Calu3 (cell line): Measurements from ENCODE around the gene IQCC. TPM values are rescaled to one million over a fixed set of nuclear protein-coding genes. Genes with fewer than 3 reads are reported as not detected.

ENCODE experiments used
- BruUV-seq: library from RNA; stranded (reverse); fragments of 400-500 nt; replicated peaks from 2 replicates; lab custom pipeline; 2021; lab: Mats Ljungman, UMichigan
- CTCF ChIA-PET: fragments of 300-600 bp; sonication (Branson Sonifier 250); formaldehyde crosslinking; loops from one replicate; lab custom pipeline; 2022; ENCODE audit warnings: antibody characterized with exemption; lab: Charles Lee
- DNase-seq: peaks from one replicate; pipeline ENCODE4 v3.0.0; 2022
- H3K27ac Mint-ChIP-seq: one replicate; pipeline ENCODE4 v1.8.0; 2022; ENCODE audit warnings: mixed read lengths; ENCODE audit not compliant: unreplicated experiment
- H3K27me3 Mint-ChIP-seq: one replicate; pipeline ENCODE4 v1.8.0; 2022; ENCODE audit warnings: mixed read lengths; ENCODE audit not compliant: unreplicated experiment
- H3K36me3 Mint-ChIP-seq: one replicate; pipeline ENCODE4 v1.8.0; 2022; ENCODE audit warnings: mild to moderate bottlenecking, moderate library complexity, mixed read lengths; ENCODE audit not compliant: insufficient read depth, unreplicated experiment
- H3K4me1 Mint-ChIP-seq: one replicate; pipeline ENCODE4 v1.8.0; 2022; ENCODE audit warnings: mild to moderate bottlenecking, low read depth, mixed read lengths; ENCODE audit not compliant: unreplicated experiment
- H3K4me3 Mint-ChIP-seq: one replicate; pipeline ENCODE4 v1.8.0; 2022; ENCODE audit warnings: mild to moderate bottlenecking, low read depth, moderate library complexity, mixed read lengths; ENCODE audit not compliant: unreplicated experiment
- H3K9me3 Mint-ChIP-seq: one replicate; pipeline ENCODE4 v1.8.0; 2022; ENCODE audit warnings: low read depth, mixed read lengths; ENCODE audit not compliant: unreplicated experiment
- intact Hi-C: fragments of 100-400 bp; cut with micrococcal nuclease; formaldehyde crosslinking; loops from one replicate; pipeline ENCODE4 v1.10.0; 2022; ENCODE audit not compliant: unreplicated experiment
- total RNA-seq: library from RNA; stranded (reverse); gene quantifications from 2 replicates; pipeline ENCODE4 v1.2.3, GENCODE V29; 2022
- TF ChIP-seq, protein P1 (sequence below): fragments of 200-600 bp; IDR thresholded peaks from one replicate; pipeline ENCODE4 v1.8.0; 2022; ENCODE audit warnings: antibody characterized with exemption; ENCODE audit not compliant: unreplicated experiment

The IQCC gene
- total RNA-seq, 1 experiment from 2014 or later, result 7.6 TPM

DNA sequence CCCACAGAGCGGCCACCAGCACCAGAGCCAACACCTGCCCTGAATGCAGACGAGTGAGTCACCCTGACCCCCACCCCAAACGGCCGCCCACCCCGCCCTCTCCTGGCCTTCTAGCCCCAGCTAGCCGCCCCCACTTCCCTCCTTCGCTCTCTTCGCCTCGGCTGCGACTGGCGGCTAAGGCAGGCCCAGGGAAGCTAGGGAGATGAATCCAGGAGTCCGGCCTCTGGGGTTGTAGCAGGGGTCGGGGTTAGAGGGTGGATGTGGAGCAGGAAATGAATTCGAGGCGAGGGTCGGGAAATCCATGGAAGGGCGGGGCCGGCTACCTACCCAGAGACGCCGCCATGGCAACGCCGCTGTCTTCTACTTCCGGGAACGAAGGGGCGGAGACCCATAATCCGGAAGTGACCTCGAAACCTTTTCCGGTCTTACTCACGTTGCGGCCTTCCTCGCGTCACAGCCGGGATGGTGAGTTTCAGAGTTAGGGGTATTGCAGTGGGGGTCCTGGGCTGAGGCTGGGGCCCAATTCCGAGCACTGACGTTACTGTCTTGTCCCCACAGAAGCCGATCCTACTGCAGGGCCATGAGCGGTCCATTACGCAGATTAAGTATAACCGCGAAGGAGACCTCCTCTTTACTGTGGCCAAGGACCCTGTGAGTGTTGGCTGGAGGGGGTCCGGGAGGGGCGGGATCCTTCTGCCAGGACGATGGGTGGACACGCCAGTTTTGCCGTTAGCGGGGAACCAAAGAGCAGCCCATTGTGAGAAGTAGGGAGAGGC is 16.7 kb downstream of the IQCC start, which contains the start of the genes EIF3I and TMEM234:
EIF3I (plus strand) TSS at position 428 of the 776 bp plus-strand sequence; CDS start at position 463, 35 bp downstream.
TMEM234 (minus strand) TSS at position 374 of the 776 bp plus-strand sequence; CDS start at position 343, 31 bp downstream.
- peak; percentile 90 for DNase-seq
- H3K9me3 Mint-ChIP-seq, result no peaks in the 10 kb centered on the region
- BruUV-seq, result no TSS peak
- H3K27me3 Mint-ChIP-seq, result no peaks in the 10 kb centered on the region
- H3K27ac Mint-ChIP-seq, result peak within 1 kb of the TSS; percentile 77
- peaks cover 24% of the 10 kb centered on the region for H3K4me1 Mint-ChIP-seq
- intact Hi-C loops, result no loop called here
- TF ChIP-seq, protein P1, sequence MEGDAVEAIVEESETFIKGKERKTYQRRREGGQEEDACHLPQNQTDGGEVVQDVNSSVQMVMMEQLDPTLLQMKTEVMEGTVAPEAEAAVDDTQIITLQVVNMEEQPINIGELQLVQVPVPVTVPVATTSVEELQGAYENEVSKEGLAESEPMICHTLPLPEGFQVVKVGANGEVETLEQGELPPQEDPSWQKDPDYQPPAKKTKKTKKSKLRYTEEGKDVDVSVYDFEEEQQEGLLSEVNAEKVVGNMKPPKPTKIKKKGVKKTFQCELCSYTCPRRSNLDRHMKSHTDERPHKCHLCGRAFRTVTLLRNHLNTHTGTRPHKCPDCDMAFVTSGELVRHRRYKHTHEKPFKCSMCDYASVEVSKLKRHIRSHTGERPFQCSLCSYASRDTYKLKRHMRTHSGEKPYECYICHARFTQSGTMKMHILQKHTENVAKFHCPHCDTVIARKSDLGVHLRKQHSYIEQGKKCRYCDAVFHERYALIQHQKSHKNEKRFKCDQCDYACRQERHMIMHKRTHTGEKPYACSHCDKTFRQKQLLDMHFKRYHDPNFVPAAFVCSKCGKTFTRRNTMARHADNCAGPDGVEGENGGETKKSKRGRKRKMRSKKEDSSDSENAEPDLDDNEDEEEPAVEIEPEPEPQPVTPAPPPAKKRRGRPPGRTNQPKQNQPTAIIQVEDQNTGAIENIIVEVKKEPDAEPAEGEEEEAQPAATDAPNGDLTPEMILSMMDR, result no peak
- H3K4me3 Mint-ChIP-seq, result peak within 1 kb of the TSS; percentile 85
- H3K36me3 Mint-ChIP-seq, result peaks cover 70% of the 10 kb centered on the region
- CTCF ChIA-PET, result no interaction called here

DNA sequence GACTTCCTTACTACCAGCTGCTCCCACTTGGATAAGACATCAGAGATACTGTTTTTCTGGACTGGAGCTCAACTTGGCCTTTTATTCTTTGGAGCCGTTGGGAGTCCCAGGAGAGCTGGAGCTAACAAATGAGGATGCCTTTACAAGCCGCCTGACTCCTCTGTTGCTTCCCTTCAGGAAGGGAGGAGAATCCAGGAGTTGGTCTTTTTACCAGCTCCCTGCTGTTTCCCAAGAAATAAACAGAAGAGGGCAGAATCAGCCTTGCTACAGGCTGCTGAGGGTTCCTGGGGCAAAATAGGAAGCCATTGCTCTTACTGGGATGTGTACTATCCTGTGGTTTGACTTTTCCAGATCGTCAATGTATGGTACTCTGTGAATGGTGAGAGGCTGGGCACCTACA is 18.2 kb downstream of the IQCC start:
- peaks cover 24% of the 10 kb centered on the region for H3K4me1 Mint-ChIP-seq
- H3K36me3 Mint-ChIP-seq, result peaks cover 71% of the 10 kb centered on the region
- TF ChIP-seq, protein P1, result no peak
- H3K4me3 Mint-ChIP-seq, result peak overlapping the region; percentile 85
- H3K27ac Mint-ChIP-seq, result no peak overlapping the region
- CTCF ChIA-PET, result interaction anchor here (1.0 to 1.2 kb wide), 3 partner anchors 68 to 98 kb away, joined by 3 to 4 read pairs (median 4); partner anchors contain the start of gene HDAC1
- DNase-seq, result no peak
- H3K27me3 Mint-ChIP-seq, result no peaks in the 10 kb centered on the region
- H3K9me3 Mint-ChIP-seq, result no peaks in the 10 kb centered on the region
- intact Hi-C loops, result no loop called here
- BruUV-seq, result no TSS peak

DNA sequence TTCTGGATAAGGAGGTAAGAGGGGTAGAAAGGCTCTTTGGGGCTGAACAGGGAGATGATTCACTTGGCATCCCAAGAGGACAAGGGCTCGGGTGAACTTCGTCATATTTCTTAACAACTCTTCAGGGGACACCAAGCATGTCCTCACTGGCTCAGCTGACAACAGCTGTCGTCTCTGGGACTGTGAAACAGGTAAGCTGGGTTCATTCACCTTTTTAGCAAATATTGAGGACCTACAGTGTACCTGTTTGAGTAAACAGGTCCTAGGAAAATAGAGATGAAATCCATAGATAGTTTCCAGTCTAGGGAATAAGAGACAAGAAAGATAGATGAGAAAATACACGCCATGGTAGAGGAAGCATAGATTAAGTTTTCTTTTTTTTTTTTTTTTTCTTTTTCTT is 18.8 kb downstream of the IQCC start:
- TF ChIP-seq, protein P1, result no peak
- intact Hi-C loops, result no loop called here

DNA sequence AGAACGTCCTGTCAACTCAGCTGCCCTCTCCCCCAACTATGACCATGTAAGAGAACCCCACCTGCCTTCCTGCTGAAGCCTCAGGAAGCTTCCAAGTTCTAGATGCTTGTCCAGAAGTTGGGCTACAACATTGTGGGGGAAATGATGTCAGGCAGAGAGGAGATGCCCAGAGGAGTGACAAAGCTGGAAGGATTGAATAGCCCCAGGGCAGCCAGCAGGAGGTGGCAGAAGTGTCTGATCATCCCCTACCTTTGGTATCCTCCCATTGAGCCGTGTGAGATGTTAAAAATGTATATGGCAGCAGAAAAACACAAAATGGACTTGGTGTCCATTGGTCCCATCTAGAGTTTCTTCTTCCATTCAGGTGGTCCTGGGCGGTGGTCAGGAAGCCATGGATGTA is 23.3 kb downstream of the IQCC start:
- H3K4me3 Mint-ChIP-seq, result no peak overlapping the region
- intact Hi-C loops, result no loop called here
- TF ChIP-seq, protein P1, result no peak
- no TSS peak for BruUV-seq
- peaks cover 5% of the 10 kb centered on the region for H3K4me1 Mint-ChIP-seq
- CTCF ChIA-PET, result interaction anchor here (0.6 kb wide), 1 partner anchor 78 kb away, joined by 3 read pairs; no protein-coding TSS in a partner anchor
- H3K27ac Mint-ChIP-seq, result no peak overlapping the region
- H3K27me3 Mint-ChIP-seq, result no peaks in the 10 kb centered on the region
- peaks cover 64% of the 10 kb centered on the region for H3K36me3 Mint-ChIP-seq
- no peak for DNase-seq
- H3K9me3 Mint-ChIP-seq, result no peaks in the 10 kb centered on the region

More for the DNA sequence above, 18.8 kb downstream of the IQCC start:
- DNase-seq, result no peak
- Mint-ChIP-seq H3K4me1 (peaks cover 24% of the 10 kb centered on the region), H3K27ac (no peak overlapping the region), H3K9me3 (no peaks in the 10 kb centered on the region), H3K4me3 (no peak overlapping the region), H3K36me3 (peaks cover 77% of the 10 kb centered on the region), H3K27me3 (no peaks in the 10 kb centered on the region)
- no TSS peak for BruUV-seq
- CTCF ChIA-PET, result interaction anchor here (1.0 kb wide), 2 partner anchors 92 to 98 kb away, joined by 3 to 4 read pairs; no protein-coding TSS in a partner anchor
